Right cardiac atrium (tissue), 5 donors: ENCODE data around the gene WDR87. TPM values are rescaled to one million over a fixed set of nuclear protein-coding genes. Genes with fewer than 3 reads are reported as not detected.

ENCODE experiments used
- ATAC-seq, 2 donors: fragments of 200-7000 bp; cut with Tn5 transposase; one replicate each; pipeline versions ENCODE4 v1.8.0 to v1.9.1; 2020; ENCODE audit warnings: moderate library complexity in 2 of 2, mild to moderate bottlenecking in 1 of 2
- DNase-seq, 3 donors: peaks; one replicate each; pipeline ENCODE4 v3.0.0-alpha.2; 2020
- H3K27ac ChIP-seq: one replicate; pipeline ENCODE4 v1.5.1; 2013; ENCODE audit warnings: mild to moderate bottlenecking, low read length, control low read depth, moderate library complexity
- H3K27me3 ChIP-seq: one replicate; pipeline ENCODE4 v1.6.1; 2013; ENCODE audit not compliant: control insufficient read depth, insufficient read depth
- H3K4me1 ChIP-seq: one replicate; pipeline ENCODE4 v1.6.1; 2013; ENCODE audit warnings: low read length; ENCODE audit not compliant: control insufficient read depth, insufficient read depth
- H3K4me3 ChIP-seq: one replicate; pipeline ENCODE4 v1.5.1; 2013; ENCODE audit warnings: low read length, control low read depth
- H3K9me3 ChIP-seq: one replicate; pipeline ENCODE4 v1.6.1; 2013; ENCODE audit warnings: low read length; ENCODE audit not compliant: control insufficient read depth
- WGBS: extraction: QIAGEN DNeasy Blood & Tissue Kit; methylation state at CpG from one replicate; pipeline ENCODE4 v1.1.7; 2013; 5-methylcytosine and 5-hydroxymethylcytosine counted together
- intact Hi-C, 4 donors: fragments of 100-400 bp; cut with DNase I; formaldehyde crosslinking; loops; one replicate each; pipeline versions ENCODE4 v1.11.0 to v1.14.0; 2022 to 2023
- polyA plus RNA-seq: library from polyadenylated mRNA; stranded (reverse); fragments of 200-250 nt; gene quantifications from one replicate; pipeline ENCODE4 v1.2.3, GENCODE V29; 2013
- total RNA-seq, 4 donors: library from RNA; stranded (reverse); fragmentation: NEBNext Ultra II Directional; extraction: Animal tissue kit (Norgen Biotek cat#: 25700); gene quantifications; one replicate each; pipeline ENCODE4 v1.2.1, GENCODE V29; 2021
- donor health status: healthy with polysubstance abuse.
- donor health status: DM: no; HTN: yes; CAD: no.
- donor health status: DM: no; HTN: no; CAD: no.
- donor health status: DM: no; HTN: yes; CAD: no; lungs with severe emphysema.
- donor health status: DM: yes; HTN: yes; CAD: no.

WDR87 gene
- total and polyA plus RNA-seq, 5 donors, result not detected

GRCh38 chr19:37906869-37907734 lies 708 bp upstream of the WDR87 start, which contains the start of gene SIPA1L3:
SIPA1L3 (plus strand) TSS chr19:37907208; CDS start chr19:38081566, 174,358 bp downstream.
- Histone ChIP-seq H3K4me1 (peaks cover 6% of the 10 kb centered on the region), H3K27me3 (no peaks in the 10 kb centered on the region), H3K27ac (peak within 1 kb of the TSS; percentile 39), H3K4me3 (peak within 1 kb of the TSS; percentile 88), H3K9me3 (no peaks in the 10 kb centered on the region)
- ATAC-seq (peak; percentile 99), DNase-seq (peak; percentile 95 to 98 (median 97))
- intact Hi-C loops, result loop anchor here in 3 of 4 donors (10.0 kb wide), 4 partner anchors 228 to 428 kb away; partner anchors contain the start of genes CATSPERG (in 2 of the 3) and PPP1R14A (in 1 of the 3)
- WGBS, result under 1% methylated on average over 95 of the region's 95 CpGs

- no peak overlapping the region for H3K27ac ChIP-seq
- H3K4me1 ChIP-seq, result peaks cover 3% of the 10 kb centered on the region
- no peaks in the 10 kb centered on the region for H3K27me3 ChIP-seq
- no peak for DNase-seq
- ATAC-seq, result no peak
- no peak overlapping the region for H3K4me3 ChIP-seq
- no peaks in the 10 kb centered on the region for H3K9me3 ChIP-seq
- intact Hi-C loops, result loop anchor here (5.0 to 10.0 kb wide), 5 partner anchors 232 to 432 kb away; partner anchors contain the start of genes CATSPERG (in 2 of the 4) and PPP1R14A (in 1 of the 4)
- WGBS, result 89% methylated on average over 2 of the region's 2 CpGs
Measured at GRCh38 chr19:37903096-37903495, 3.3 kb downstream of the WDR87 start.

- DNase-seq (peak; percentile 68 to 85 (median 82)), ATAC-seq (peak in 1 of 2 donors; percentile 25)
- intact Hi-C loops, result loop anchor here (5.0 to 10.0 kb wide), 5 partner anchors 232 to 432 kb away; partner anchors contain the start of genes CATSPERG (in 2 of the 4) and PPP1R14A (in 1 of the 4)
- no peaks in the 10 kb centered on the region for H3K4me1 ChIP-seq
- no peak overlapping the region for H3K4me3 ChIP-seq
- WGBS, result 0% methylated on average over 4 of the region's 4 CpGs
- no peak overlapping the region for H3K27ac ChIP-seq
- no peaks in the 10 kb centered on the region for H3K27me3 ChIP-seq
- no peaks in the 10 kb centered on the region for H3K9me3 ChIP-seq
Measured at GRCh38 chr19:37902668-37903067, 3.7 kb downstream of the WDR87 start.

GRCh38 chr19:37899966-37900365 lies 6.4 kb downstream of the WDR87 start:
- DNase-seq (no peak), ATAC-seq (no peak)
- no peaks in the 10 kb centered on the region for H3K4me1 ChIP-seq
- WGBS, result 74% methylated on average over 2 of the region's 2 CpGs
- H3K9me3 ChIP-seq, result no peaks in the 10 kb centered on the region
- intact Hi-C loops, result loop anchor here (5.0 to 10.0 kb wide), 7 partner anchors 195 to 435 kb away; partner anchors contain the start of genes CATSPERG (in 2 of the 4) and PPP1R14A (in 1 of the 4)
- H3K27me3 ChIP-seq, result no peaks in the 10 kb centered on the region
- no peak overlapping the region for H3K27ac ChIP-seq
- no peak overlapping the region for H3K4me3 ChIP-seq

GRCh38 chr19:37899453-37899852 lies 6.9 kb downstream of the WDR87 start:
- Histone ChIP-seq H3K4me3 (no peak overlapping the region), H3K4me1 (no peaks in the 10 kb centered on the region), H3K27me3 (no peaks in the 10 kb centered on the region), H3K27ac (no peak overlapping the region), H3K9me3 (no peaks in the 10 kb centered on the region)
- DNase-seq, result no peak
- ATAC-seq, result no peak
- intact Hi-C loops, result loop anchor here in 2 of 4 donors (5.0 to 10.0 kb wide), 2 partner anchors 195 to 198 kb away; no protein-coding TSS in a partner anchor
- 63% methylated on average over 1 of the region's 1 CpG for WGBS

- intact Hi-C loops, result loop anchor here in 2 of 4 donors (5.0 to 10.0 kb wide), 2 partner anchors 199 to 201 kb away; no protein-coding TSS in a partner anchor
- ATAC-seq (no peak), DNase-seq (no peak)
- Histone ChIP-seq H3K4me3 (no peak overlapping the region), H3K27ac (no peak overlapping the region), H3K9me3 (no peaks in the 10 kb centered on the region), H3K27me3 (no peaks in the 10 kb centered on the region), H3K4me1 (no peaks in the 10 kb centered on the region)
- WGBS, result 62% methylated on average over 8 of the region's 8 CpGs
Measured at GRCh38 chr19:37896180-37896579, 10.2 kb downstream of the WDR87 start.

- Histone ChIP-seq H3K4me3 (no peak overlapping the region), H3K27ac (no peak overlapping the region), H3K9me3 (no peaks in the 10 kb centered on the region), H3K4me1 (no peaks in the 10 kb centered on the region), H3K27me3 (no peaks in the 10 kb centered on the region)
- 73% methylated on average over 11 of the region's 11 CpGs for WGBS
- DNase-seq (no peak), ATAC-seq (no peak)
- intact Hi-C loops, result loop anchor here in 1 of 4 donors (10.0 kb wide), 1 partner anchor 201 kb away; no protein-coding TSS in a partner anchor
Measured at GRCh38 chr19:37893845-37894575, 12.4 kb downstream of the WDR87 start.

GRCh38 chr19:37886571-37886970 lies 19.8 kb downstream of the WDR87 start:
- no peaks in the 10 kb centered on the region for H3K27me3 ChIP-seq
- 77% methylated on average over 1 of the region's 1 CpG for WGBS
- intact Hi-C loops, result no loop called here
- ATAC-seq (no peak), DNase-seq (no peak)
- H3K4me3 ChIP-seq, result no peak overlapping the region
- H3K27ac ChIP-seq, result no peak overlapping the region
- H3K9me3 ChIP-seq, result peaks cover 1% of the 10 kb centered on the region
- H3K4me1 ChIP-seq, result no peaks in the 10 kb centered on the region

GRCh38 chr19:37885392-37885791 lies 21.0 kb downstream of the WDR87 start:
- ATAC-seq (no peak), DNase-seq (no peak)
- Histone ChIP-seq H3K4me1 (no peaks in the 10 kb centered on the region), H3K27me3 (no peaks in the 10 kb centered on the region), H3K4me3 (no peak overlapping the region), H3K27ac (no peak overlapping the region), H3K9me3 (peaks cover 1% of the 10 kb centered on the region)
- WGBS, result 92% methylated on average over 1 of the region's 1 CpG
- intact Hi-C loops, result no loop called here

- no peak for DNase-seq
- Histone ChIP-seq H3K4me3 (no peak overlapping the region), H3K27ac (no peak overlapping the region), H3K27me3 (no peaks in the 10 kb centered on the region), H3K9me3 (no peaks in the 10 kb centered on the region), H3K4me1 (no peaks in the 10 kb centered on the region)
- WGBS, result 84% methylated on average over 3 of the region's 3 CpGs
- no peak for ATAC-seq
- intact Hi-C loops, result no loop called here
Measured at GRCh38 chr19:37877147-37877546, 29.2 kb downstream of the WDR87 start.
